Stimulated activated CD4-positive, alpha-beta T cell treated with anti-CD3 and anti-CD28 coated beads, Interleukin-15, amount 100 ng/mL, for 1 hour (primary cell): ENCODE data around the gene ADCY3.

ENCODE experiments used
- DNase-seq, 2 donors: peaks; one replicate each; pipeline ENCODE4 v3.0.0-alpha.2; 2020; ENCODE audit warnings: low read depth in 1 of 2, low spot score in 1 of 2

The ADCY3 gene

DNA sequence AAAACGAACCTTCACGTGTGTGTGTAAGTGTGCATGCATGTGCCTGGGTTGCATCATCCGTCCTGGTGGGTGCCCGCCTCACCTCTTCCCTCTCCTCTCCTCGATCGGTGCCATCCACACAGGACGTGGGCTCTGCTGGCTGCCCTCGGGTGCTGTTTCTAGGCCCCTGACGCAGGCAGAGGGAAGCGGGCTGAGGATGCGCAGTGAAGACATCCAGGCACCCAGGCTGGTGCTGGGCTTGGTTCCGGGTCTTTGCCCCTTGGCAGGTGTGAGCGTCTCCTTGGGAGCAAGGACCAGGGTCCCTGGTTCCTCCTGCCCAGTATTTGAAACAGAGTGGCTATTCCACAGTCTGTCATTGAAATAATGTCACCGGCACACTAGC, 6.2 kb upstream of the ADCY3 start:
- no peak for DNase-seq

DNA sequence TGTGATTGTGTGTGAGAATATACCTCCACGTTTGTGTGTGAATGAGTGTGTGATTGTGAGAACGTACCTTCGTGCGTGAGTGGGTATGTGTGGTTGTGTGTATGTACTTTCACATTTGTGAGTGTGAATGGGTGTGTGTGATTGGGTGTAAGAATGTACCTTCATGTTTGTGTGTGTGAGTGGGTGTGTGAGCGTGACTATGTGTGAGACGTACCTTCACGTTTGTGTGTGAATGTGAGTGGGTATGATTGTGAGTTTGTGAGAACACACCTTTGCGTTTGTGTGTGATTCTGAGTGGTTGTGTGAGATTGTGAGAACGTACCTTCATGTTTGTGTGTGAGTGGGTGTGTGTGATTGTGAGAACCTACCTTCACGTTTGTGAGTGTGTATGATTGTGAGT, 5.8 kb upstream of the ADCY3 start:
- no peak for DNase-seq

DNA sequence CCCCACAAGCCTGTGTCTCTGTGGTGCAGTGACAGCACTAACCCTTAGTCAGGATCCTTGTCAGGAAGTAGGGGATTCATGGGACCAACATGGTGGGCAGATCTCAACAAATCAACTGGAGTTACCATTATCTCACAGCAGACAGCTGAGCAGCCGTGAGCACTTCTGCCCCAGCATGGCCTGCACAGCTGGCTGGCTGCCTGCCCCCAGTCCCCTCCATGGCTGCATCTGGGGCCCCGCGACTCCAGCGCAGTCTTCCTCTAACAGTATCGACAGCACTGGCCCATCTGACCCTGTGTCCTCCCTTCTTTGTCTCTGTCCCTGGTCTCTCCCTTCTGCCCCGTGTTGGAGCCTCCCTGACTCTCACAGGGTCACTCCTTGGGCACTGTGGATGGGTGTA, 4.7 kb upstream of the ADCY3 start:
- no peak for DNase-seq

DNA sequence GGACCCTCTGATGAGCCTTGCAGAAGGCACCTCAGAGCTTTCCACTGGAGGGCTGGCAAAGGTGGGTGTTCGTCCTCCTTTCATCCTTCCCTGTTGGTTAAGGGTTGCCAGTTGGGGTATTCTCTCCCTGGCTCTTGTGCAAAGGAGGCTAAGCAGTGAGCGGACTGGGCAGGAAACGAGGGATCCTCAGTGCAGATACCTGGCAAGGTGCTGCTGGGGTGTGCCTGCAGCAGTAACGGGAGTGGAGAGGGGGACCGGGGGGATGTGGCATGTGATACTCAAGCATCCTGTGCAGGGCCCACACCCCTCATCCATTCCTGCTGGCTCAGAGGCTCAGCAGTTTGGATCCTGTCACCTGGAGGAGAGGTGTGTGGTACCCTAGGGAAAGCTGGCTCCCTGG, 4.2 kb upstream of the ADCY3 start:
- DNase-seq, result no peak

DNA sequence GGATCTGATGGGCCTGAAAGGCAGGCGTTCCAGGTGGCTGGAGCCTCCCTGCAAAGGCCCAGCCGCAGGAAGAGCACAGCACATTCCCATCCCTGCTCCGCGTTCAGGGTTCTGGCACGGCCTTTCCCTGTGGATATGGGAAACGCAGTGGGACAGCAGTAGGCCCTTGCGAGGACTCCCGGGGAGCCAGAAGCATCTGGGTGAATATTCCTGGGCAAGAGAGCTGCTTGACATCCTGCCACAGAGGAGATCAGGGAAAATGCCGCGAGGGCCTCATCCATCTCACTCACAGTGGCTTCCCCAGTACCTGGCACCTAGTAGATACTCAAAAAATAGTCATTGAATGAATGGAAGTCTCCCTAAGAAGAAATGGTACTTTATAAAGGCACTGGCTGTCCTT, 3.1 kb upstream of the ADCY3 start:
- DNase-seq, result no peak

DNA sequence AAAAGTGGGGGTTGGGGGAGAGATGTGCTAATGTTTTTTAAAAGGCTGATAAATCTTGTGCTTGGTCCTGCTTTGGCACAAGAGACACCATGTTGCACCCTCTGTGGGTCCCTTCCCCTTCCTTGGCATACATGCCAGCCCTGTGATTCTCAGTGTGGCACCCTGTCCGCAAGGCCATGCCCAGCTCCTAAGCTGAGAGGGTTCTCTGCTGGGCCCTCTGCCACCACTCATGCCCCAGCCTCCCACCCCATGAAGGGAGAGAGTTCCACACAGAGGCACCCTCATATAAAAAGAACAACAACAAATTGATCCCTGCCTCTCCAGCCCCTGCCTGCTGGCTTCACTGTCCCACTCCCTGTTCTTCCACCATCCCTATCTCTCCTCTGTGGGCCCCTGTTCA, 2.5 kb upstream of the ADCY3 start:
- DNase-seq, result no peak

DNA sequence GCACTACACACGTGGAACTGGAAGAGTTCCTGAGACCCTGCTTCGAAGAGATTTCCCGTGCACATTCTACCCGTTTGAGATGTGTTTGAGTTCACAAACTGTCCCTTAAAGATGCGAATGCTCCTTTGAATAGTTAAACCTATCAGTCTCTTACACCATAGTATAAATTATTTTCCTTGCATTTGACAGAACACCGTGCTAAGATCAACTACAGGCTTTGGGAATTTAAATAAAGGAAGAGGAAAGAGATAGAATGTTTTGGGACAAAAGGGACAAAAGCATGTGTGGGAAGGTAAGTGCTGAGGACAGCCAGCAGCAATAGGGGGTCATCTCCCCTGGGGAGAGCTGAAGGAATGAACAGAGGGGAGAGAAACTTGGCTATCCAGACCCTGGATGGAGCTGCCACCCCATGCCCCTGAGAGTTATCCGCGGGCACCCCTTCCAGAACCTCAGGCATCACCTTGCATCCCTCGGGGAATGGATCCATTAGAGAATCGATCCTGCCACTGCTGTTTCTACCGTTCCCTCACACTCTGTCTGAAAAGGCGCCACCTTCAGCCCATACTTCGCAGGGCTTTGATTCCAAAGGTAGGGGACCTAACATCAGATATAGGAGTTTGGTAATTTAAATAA, 888 bp upstream of the ADCY3 start:
- DNase-seq, result no peak

DNA sequence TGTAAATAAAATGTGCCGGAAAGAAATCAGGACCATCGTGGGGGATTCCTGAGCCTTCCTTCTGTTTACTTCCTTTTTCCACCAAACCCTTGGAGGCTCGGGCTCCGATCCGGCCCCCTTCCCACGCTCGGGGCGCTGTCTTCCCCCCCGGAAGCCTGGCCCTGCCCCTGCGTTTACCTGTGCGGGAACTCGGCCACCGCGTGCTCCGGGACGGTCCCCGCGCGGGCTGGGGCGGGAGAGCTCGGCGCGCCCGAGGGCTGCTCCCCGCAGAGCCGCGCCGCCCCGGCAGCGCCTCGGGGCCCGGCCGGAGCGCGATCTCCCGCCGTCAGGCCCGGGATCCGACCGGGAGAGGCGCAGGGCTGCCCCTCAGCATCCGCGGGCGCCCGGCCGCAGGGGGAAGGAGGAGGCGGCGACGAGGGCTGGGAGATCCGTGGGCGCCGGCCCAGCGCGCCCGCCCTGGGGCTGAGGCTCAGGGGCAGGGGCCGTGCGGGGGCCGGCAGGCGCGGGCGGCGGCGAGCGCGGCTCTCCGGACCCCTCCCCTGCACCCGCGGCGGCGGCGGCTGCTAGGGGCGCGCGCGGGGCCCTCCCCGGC, 435 bp downstream of the ADCY3 start:
- peak in 1 of 2 donors; percentile 17 for DNase-seq

DNA sequence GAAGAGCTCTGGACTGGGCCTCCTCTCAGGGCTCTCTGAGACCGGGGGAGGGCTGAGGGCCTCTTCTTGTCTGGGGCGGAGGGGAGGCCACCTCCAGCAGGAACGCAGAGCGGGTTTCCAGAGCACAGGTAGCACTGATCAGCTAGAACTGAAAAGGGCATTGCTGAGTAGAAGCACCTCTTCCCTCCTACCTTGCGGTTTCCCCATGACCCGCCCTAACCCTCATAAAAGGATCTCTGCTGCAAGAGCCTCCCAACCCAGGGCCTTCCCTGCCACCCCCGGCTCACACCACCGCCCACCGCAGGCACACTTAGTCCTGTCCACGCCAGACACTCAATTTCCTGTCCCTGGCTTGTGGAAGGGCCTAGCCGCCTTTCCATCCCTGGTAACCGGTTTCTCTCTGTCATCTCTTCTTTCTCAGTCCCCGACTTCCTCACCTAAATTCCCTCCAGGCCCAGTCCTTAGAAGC, 966 bp downstream of the ADCY3 start:
- peak; percentile 18 to 24 for DNase-seq

DNA sequence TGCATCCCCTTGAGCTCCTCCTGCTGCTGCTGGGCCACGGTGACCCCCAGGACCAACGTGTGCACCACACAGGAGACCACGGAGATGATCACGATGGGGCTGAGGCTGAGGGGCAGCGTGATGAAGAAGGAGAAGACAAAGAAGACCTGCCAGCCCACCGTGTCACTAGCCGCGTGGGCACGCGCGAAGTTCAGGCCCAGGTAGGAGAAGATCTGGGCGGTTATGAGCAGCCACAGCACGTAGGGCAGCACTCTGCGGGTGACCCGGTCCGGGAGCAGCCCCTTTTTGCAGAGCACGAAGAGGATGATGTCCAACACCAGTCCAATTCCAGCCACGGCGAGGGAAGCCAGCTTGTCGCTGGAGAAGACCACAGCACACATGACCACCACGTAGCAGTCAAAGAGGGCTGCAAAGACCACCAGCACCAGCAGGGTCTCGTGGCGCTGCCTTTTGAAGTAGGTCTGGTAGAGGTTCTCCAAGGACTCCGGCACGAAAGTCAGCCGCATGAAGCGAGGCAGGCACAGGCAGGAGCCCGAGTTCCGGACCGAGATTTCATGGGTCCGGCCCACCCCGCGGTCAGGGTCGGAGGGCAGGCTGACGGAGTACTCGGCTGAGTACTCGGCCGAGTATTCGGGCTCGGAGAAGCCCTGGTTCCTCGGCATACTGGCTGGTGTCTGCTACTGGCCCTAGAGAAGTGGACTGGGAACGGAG, 1.6 kb downstream of the ADCY3 start:
- no peak for DNase-seq

DNA sequence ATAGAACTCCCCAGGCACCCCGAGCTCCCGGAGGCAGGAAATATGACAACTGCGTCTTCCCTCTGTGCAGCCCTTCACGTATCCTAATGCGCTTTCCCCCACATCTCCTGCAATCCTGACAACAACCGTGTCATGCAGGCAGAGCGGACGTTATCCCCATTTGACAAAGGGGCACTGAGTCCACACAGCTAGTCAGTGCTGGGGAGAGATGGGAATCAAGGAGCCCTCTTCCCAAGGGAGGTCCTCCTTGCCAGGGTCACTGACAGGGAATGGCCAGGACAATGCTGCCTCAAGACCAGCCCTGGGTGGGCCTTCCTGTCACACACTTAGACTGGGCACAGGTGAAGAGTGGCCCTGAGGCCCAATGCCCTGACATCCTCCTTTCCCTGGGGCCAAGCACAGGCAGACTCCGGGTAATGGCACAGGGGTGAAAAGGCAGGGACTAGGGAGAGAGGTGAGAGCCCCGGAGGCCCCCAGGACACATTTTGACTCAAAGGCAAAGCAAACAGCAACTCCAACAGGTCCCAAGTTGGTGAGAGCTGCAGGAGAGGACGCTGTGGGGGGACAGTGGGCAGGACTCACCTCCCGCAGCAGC, 2.2 kb downstream of the ADCY3 start:
- no peak for DNase-seq

DNA sequence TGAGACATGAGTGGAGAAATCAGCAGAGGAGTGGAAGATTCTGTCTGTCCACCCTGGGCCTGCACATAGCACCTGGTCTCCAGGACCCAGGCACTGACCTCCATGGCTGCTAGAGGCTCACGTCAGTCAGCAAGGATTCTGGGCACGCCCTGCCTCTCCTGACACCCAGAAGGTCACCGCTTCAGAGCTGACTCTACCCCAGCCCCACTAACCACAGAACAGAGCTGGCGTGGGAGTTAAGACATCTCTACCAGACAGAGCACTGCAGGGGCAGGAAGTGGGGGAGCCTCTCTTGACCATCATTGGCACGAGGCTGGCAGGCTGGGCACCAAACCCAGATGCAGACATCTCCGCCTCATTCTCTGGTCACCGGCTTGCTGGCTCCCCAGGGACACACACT, 3.0 kb downstream of the ADCY3 start:
- DNase-seq, result no peak

DNA sequence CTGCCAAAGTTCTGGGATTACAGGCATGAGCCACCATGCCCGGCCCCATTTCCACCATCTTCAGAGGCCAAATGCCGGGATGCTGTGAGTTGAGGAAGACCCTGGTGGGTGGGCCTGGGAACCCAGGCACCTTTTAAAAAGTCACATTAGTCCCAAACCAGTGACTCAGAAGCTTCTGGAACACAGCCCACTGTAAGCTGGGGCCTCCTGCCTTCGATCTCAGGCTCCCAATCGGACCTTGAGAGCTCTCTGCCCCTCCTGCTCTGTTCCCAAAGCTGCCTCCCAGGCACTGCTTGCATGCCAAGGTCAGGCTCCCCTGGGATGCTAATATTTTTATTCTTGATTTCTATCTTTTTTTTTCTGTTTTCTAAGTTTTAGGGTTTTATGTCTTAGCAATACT, 4.2 kb downstream of the ADCY3 start:
- DNase-seq, result no peak

DNA sequence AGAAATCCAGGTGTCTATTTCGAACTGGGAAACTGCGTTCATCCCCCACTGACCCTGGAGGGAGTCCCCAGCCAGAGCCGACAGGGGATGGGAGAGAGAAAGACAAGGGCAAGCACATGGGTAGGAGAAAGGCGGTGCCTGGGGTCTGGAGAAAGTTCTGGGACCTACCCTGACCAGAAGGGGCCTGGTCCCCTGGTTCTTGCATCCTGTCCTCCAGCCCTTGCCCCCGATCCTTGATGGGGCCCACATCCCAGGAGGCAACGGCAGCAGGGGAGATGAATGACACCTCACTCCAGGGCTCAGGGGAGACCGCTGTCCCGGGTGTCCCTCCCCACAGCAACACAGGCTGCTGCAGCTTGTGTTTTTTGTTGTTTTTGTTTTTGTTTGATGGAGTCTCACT, 4.9 kb downstream of the ADCY3 start:
- no peak for DNase-seq

DNA sequence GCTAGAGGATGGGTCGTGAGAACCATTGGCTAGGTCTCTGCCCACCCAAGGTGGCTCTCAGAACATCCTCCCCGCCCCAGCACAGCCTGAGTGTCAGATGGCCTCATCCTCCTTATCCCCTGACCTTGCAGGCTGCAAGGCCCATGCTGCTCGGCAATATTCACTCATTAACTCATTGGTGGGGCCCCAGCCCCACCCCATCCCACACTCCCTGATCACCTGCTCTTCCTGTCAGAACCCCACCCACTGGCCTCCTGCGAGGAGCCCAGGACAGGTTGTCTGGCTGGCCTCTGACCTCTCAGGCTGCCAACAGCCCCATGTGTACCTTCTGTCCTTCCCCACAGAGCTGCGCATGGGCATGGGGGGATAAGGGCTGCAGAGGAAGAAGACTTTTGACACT, 5.3 kb downstream of the ADCY3 start:
- DNase-seq, result no peak

DNA sequence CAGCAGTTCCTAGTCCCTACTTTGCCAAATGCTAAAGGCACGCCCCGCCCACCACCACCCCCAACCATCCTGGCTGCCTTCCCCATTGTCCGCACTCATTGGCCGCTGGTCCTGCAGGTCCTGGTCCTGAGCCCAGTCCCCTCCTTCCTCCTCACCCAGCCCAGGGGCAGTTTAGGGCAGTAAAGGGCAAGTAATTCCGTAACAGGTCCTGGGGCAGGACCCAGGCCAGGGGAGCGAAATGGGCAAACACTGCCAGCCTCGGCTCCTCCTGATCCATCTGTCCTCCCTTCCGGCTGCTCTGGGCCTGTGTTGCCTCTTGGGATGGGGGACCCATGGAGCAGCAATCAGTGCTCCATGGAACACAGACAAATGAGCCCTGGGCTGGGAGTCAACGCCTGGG, 6.1 kb downstream of the ADCY3 start:
- DNase-seq, result no peak

DNA sequence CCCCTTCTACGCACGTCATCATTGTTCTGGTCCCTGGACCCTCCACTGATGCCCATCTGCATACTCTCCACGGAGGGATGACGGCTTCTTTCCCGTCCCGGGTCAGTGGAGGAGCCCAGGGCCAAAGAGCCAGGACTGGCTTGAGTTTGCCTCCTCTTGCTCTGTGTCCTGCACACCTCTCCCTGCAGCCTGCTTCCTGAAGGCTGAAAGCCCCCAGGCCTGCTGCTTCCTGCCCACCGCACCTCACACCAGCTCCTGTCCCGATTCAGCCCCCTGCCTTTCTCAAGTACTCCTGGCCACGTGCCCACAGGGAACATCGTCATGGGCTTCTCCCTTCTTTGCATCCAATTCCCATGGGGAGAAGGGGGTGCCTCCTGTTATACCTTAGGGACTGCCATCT, 7.1 kb downstream of the ADCY3 start:
- no peak for DNase-seq

DNA sequence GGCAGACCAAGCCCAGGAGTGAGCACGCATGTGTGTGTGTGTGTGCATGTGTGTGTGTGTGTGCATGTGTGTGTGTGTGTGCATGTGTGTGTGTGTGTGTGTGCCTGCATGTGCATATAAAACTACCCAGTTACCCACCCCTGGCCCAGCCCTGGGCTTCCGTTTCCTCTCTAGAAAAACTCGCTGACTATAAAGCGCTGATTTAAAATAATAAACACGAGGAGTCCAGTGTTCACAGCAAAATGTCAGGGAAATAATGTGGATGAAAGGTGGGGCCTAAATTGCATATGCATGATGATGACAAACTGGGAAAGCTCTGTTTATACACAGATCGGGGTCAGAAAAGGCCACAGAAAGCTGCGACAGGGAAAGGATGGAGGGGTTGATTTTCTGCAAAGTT, 7.5 kb downstream of the ADCY3 start:
- DNase-seq, result no peak

DNA sequence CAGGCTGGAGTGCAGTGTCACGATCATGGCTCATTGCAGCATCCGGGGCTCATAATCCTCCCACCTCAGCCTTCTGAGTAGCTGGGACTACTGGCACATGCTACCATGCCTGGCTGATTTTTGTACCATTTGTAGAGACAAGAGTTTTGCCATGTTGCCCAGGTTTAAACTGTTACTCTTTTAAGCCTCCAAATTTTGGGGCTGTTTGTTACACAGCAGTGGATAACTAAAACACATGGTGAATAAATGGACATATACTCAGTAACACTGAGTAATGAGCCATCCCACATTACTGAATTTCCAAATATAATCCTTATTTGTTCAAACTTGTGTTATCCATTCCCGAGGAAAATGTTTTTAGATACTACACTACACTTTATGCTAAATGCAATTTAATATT, 9.8 kb downstream of the ADCY3 start:
- no peak for DNase-seq

DNA sequence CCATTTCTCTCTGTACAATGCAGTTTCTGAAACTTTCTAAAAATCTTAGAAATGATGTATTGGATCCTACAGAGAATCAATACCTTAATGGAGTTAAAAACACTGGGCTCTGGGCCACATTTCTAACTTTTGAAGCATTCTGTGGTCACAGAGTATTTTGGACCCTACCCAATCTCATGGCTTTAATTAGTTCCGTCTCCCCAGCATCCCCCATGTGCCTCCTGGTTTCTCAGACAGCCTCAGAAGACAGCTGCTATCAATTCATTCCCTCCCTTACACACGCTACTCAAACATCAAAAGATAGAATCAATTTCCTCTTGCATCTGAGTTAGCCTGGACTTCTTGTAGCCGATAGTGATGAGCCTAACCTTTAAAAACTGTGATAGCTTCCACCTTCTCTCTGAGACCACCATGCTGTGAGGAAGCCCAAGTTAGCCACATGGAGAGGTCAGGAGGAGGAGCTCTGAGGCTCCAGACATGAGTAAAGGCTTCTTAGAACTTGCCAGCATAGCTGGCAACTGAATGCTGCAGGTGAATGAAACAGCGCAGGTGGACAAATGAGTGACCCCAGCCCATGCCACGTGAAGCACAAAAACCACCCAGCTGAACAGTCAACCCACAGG, 10.4 kb downstream of the ADCY3 start:
- no peak for DNase-seq

DNA sequence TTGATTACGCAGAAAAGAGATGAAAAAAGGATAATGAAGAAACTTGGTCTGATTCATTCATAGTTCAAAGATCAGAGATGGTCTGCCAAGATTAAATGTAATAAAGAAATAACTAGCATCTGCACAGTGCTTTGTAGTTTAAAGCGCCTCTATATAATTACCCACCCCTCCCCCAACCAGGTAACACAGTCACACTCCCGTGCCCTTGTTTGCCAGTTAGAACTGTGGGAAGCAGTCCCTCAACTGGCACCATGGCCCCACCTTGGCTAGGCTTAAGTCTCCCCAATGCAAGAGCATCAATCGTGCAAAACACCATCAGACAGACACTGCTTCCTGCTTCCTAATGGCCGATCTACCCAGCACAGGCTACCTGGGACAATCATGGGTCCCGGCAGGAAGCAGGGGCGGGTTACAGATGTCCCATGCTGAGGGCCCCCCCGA, 11.6 kb downstream of the ADCY3 start:
- no peak for DNase-seq

DNA sequence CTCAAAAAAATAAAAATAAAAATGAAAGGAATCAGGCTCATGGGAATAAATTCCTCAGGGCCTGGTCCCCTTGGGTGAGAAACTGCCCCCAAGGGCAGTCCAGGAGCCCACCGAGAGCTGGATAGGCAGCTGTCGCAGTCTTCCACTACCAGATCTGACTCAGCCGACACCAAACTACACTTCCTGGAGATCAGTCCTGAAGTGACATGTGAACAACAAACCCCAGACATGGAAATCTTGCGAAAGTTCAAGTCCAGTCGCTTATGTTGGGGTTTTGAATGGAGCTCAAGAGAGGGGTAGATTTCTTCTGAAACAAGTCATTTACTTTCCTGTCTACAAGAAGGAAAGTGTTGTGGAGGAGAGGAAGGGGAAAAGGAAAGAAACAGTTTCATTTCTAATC, 12.9 kb downstream of the ADCY3 start:
- DNase-seq, result no peak
